DMS 273 (cell line): ENCODE data around the gene ERAL1.
"Not testable (repeated sequence)": the region's sequence is repeated elsewhere in the genome, so short reads cannot be mapped to it uniquely, and the experiment has no call there.

Experiments
- DNase-seq: peaks from one replicate; lab custom pipeline; 2025; ENCODE audit not compliant: unreplicated experiment; lab: John Stamatoyannopoulos, UW

Gene ERAL1

GRCh38 chr17:28897769-28898526, 43.1 kb downstream of the ERAL1 start:
- DNase-seq = no peak

GRCh38 chr17:28898527-28898955, 43.7 kb downstream of the ERAL1 start:
- no peak for DNase-seq

- DNase-seq = no peak
These were observed 44.5 kb downstream of the ERAL1 start for GRCh38 chr17:28899212-28899815.

- DNase-seq = no peak
These were observed 46.3 kb downstream of the ERAL1 start for GRCh38 chr17:28900986-28901726.

- DNase-seq = peak; percentile 84
These were observed 47.3 kb downstream of the ERAL1 start for GRCh38 chr17:28901866-28902818.

- DNase-seq = peak; percentile 98
These were observed 48.2 kb downstream of the ERAL1 start, which contains the start of gene DHRS13 for GRCh38 chr17:28902819-28903545. TSS of gene DHRS13 (minus strand) at chr17:28903079. CDS start at chr17:28902944, 135 bp downstream.

- DNase-seq = not testable (repeated sequence)
These were observed 48.7 kb downstream of the ERAL1 start for GRCh38 chr17:28903546-28903841.

- no peak for DNase-seq
These were observed 50.0 kb downstream of the ERAL1 start for GRCh38 chr17:28904800-28905199.

- DNase-seq = no peak
These were observed 51.5 kb downstream of the ERAL1 start for GRCh38 chr17:28906276-28906675.

GRCh38 chr17:28906706-28907438, 52.1 kb downstream of the ERAL1 start:
- no peak for DNase-seq

GRCh38 chr17:28907709-28908475, 53.1 kb downstream of the ERAL1 start:
- DNase-seq = no peak

- DNase-seq = no peak
These were observed 53.9 kb downstream of the ERAL1 start for GRCh38 chr17:28908640-28909167.

GRCh38 chr17:28910534-28910933, 55.7 kb downstream of the ERAL1 start:
- no peak for DNase-seq
